ENCODE measurements around the gene EHMT1. TPM values are rescaled to one million over a fixed set of nuclear protein-coding genes. Genes with fewer than 3 reads are reported as not detected.

The EHMT1 gene
- total RNA-seq, 1 donor from 2014 or later = 65.3 TPM

GRCh38 chr9:137741330-137741729, 122.5 kb downstream of the EHMT1 start:
- DNase-seq = no peak

- no peak for DNase-seq
Measured at GRCh38 chr9:137742698-137743097, 123.9 kb downstream of the EHMT1 start.

- no peak for DNase-seq
Measured at GRCh38 chr9:137743695-137744094, 124.9 kb downstream of the EHMT1 start.

GRCh38 chr9:137744632-137745183, 125.9 kb downstream of the EHMT1 start:
- DNase-seq = no peak

GRCh38 chr9:137745541-137745991, 126.8 kb downstream of the EHMT1 start:
- DNase-seq = peak; percentile 42

- no peak for DNase-seq
Measured at GRCh38 chr9:137748311-137748710, 129.5 kb downstream of the EHMT1 start.

GRCh38 chr9:137748741-137749140, 129.9 kb downstream of the EHMT1 start:
- DNase-seq = no peak

- DNase-seq = no peak
Measured at GRCh38 chr9:137749511-137749910, 130.7 kb downstream of the EHMT1 start.

- no peak for DNase-seq
Measured at GRCh38 chr9:137750007-137750406, 131.2 kb downstream of the EHMT1 start.

- no peak for DNase-seq
Measured at GRCh38 chr9:137750566-137750965, 131.8 kb downstream of the EHMT1 start.

GRCh38 chr9:137751616-137752015, 132.8 kb downstream of the EHMT1 start:
- no peak for DNase-seq

GRCh38 chr9:137752426-137752825, 133.6 kb downstream of the EHMT1 start:
- DNase-seq = no peak

- no peak for DNase-seq
Measured at GRCh38 chr9:137753192-137753765, 134.5 kb downstream of the EHMT1 start.

GRCh38 chr9:137755261-137755927, 136.6 kb downstream of the EHMT1 start:
- no peak for DNase-seq

GRCh38 chr9:137756045-137756744, 137.4 kb downstream of the EHMT1 start:
- DNase-seq = no peak

GRCh38 chr9:137757139-137757538, 138.3 kb downstream of the EHMT1 start:
- no peak for DNase-seq

- DNase-seq = no peak
Measured at GRCh38 chr9:137757613-137758029, 138.8 kb downstream of the EHMT1 start.

- DNase-seq = no peak
Measured at GRCh38 chr9:137758067-137758466, 139.3 kb downstream of the EHMT1 start.

GRCh38 chr9:137759117-137759516, 140.3 kb downstream of the EHMT1 start:
- no peak for DNase-seq

- DNase-seq = no peak
Measured at GRCh38 chr9:137759649-137760321, 141.0 kb downstream of the EHMT1 start.

- DNase-seq = no peak
Measured at GRCh38 chr9:137760426-137760825, 141.6 kb downstream of the EHMT1 start.

- peak; percentile 46 for DNase-seq
Measured at GRCh38 chr9:137761032-137761431, 142.2 kb downstream of the EHMT1 start.

- no peak for DNase-seq
Measured at GRCh38 chr9:137761793-137762192, 143.0 kb downstream of the EHMT1 start.

Data from dermis blood vessel endothelial cell (primary cell).